HFFc6 (cell line): ENCODE results near the gene PRDM16. TPM values are rescaled to one million over a fixed set of nuclear protein-coding genes. Genes with fewer than 3 reads are reported as not detected.

ENCODE experiments used
- DNase-seq: peaks from one replicate; pipeline ENCODE4 v3.0.0-alpha.2; 2018
- H3K27ac Mint-ChIP-seq: 2 replicates; pipeline ENCODE4 v1.8.0; 2020; ENCODE audit warnings: mild to moderate bottlenecking, mixed read lengths
- H3K27me3 Mint-ChIP-seq: 2 replicates; pipeline ENCODE4 v1.8.0; 2021; ENCODE audit warnings: mild to moderate bottlenecking, moderate library complexity, mixed read lengths; ENCODE audit not compliant: insufficient read depth
- H3K36me3 Mint-ChIP-seq: 2 replicates; pipeline ENCODE4 v1.8.0; 2021; ENCODE audit warnings: low read depth, mixed read lengths
- H3K4me1 Mint-ChIP-seq: 2 replicates; pipeline ENCODE4 v1.8.0; 2020; ENCODE audit warnings: low read depth, mixed read lengths
- H3K4me3 Mint-ChIP-seq: 2 replicates; pipeline ENCODE4 v1.8.0; 2020; ENCODE audit warnings: mild to moderate bottlenecking, moderate library complexity, mixed read lengths
- H3K9me3 Mint-ChIP-seq: 2 replicates; pipeline ENCODE4 v1.8.0; 2020; ENCODE audit warnings: mild to moderate bottlenecking, mixed read lengths
- CTCF ChIP-seq: fragments of 200-600 bp; sonication (generic); IDR thresholded peaks from 2 replicates; pipeline ENCODE4 v1.5.0; 2021; ENCODE audit warnings: antibody characterized with exemption, mild to moderate bottlenecking
- total RNA-seq, 6 experiments: library from RNA; stranded (reverse); fragmentation: NEBNext Ultra II Directional; extraction: Animal tissue kit (Norgen Biotek cat#: 25700); gene quantifications; 2 replicates in 1 of 6; 3 replicates in 5 of 6; pipeline ENCODE4 v1.2.3, GENCODE V29; 2021

The PRDM16 gene
- total RNA-seq, 6 experiments from 2014 or later, result not detected

GRCh38 chr1:3304246-3304645, 235.2 kb downstream of the PRDM16 start:
- Mint-ChIP-seq H3K36me3 (0 out of 2 replicates have a peak, but pooled peaks cover 4% of the 10 kb centered on the region), H3K27me3 (peaks cover 32% of the 10 kb centered on the region)

GRCh38 chr1:3304692-3305091, 235.7 kb downstream of the PRDM16 start:
- Mint-ChIP-seq H3K4me3 (no peak overlapping the region), H3K36me3 (0 out of 2 replicates have a peak, but pooled peaks cover 4% of the 10 kb centered on the region), H3K4me1 (peaks cover 22% of the 10 kb centered on the region), H3K27me3 (peaks cover 32% of the 10 kb centered on the region), H3K9me3 (0 out of 2 replicates have a peak, but pooled peaks cover 14% of the 10 kb centered on the region), H3K27ac (no peak overlapping the region)
- DNase-seq, result no peak
- no peak for TF ChIP-seq CTCF

More at GRCh38 chr1:3304246-3304645, 235.2 kb downstream of the PRDM16 start:
- Mint-ChIP-seq H3K9me3 (0 out of 2 replicates have a peak, but pooled peaks cover 14% of the 10 kb centered on the region), H3K4me1 (peaks cover 22% of the 10 kb centered on the region), H3K4me3 (no peak overlapping the region), H3K27ac (no peak overlapping the region)
- DNase-seq, result no peak
- no peak for TF ChIP-seq CTCF

- no peak overlapping the region for H3K27ac Mint-ChIP-seq
- DNase-seq, result no peak
- 0 out of 2 replicates have a peak, but pooled peaks cover 4% of the 10 kb centered on the region for H3K36me3 Mint-ChIP-seq
- peaks cover 22% of the 10 kb centered on the region for H3K4me1 Mint-ChIP-seq
- no peak for TF ChIP-seq CTCF
- peaks cover 32% of the 10 kb centered on the region for H3K27me3 Mint-ChIP-seq
- H3K9me3 Mint-ChIP-seq, result 0 out of 2 replicates have a peak, but pooled peaks cover 14% of the 10 kb centered on the region
- H3K4me3 Mint-ChIP-seq, result no peak overlapping the region
Observed at GRCh38 chr1:3305156-3305555, 236.2 kb downstream of the PRDM16 start.

GRCh38 chr1:3306583-3307291, 237.7 kb downstream of the PRDM16 start:
- TF ChIP-seq CTCF, result peak; percentile 22
- H3K4me3 Mint-ChIP-seq, result peak overlapping the region; percentile 73

GRCh38 chr1:3307359-3307758, 238.4 kb downstream of the PRDM16 start:
- Mint-ChIP-seq H3K4me1 (peaks cover 22% of the 10 kb centered on the region), H3K4me3 (peak overlapping the region; percentile 73), H3K27ac (peak overlapping the region; percentile 81), H3K27me3 (peaks cover 22% of the 10 kb centered on the region), H3K36me3 (0 out of 2 replicates have a peak, but pooled peaks cover 3% of the 10 kb centered on the region), H3K9me3 (0 out of 2 replicates have a peak, but pooled peaks cover 3% of the 10 kb centered on the region)
- no peak for TF ChIP-seq CTCF
- no peak for DNase-seq

More at GRCh38 chr1:3306583-3307291, 237.7 kb downstream of the PRDM16 start:
- H3K9me3 Mint-ChIP-seq, result 0 out of 2 replicates have a peak, but pooled peaks cover 7% of the 10 kb centered on the region
- peak overlapping the region; percentile 81 for H3K27ac Mint-ChIP-seq
- 0 out of 2 replicates have a peak, but pooled peaks cover 4% of the 10 kb centered on the region for H3K36me3 Mint-ChIP-seq
- peak; percentile 81 for DNase-seq
- peaks cover 22% of the 10 kb centered on the region for H3K4me1 Mint-ChIP-seq
- peaks cover 27% of the 10 kb centered on the region for H3K27me3 Mint-ChIP-seq
